ENCODE results near the gene NAP1L4.
"Not testable (repeated sequence)": the region's sequence is repeated elsewhere in the genome, so short reads cannot be mapped to it uniquely, and the experiment has no call there.

NAP1L4 gene

DNA sequence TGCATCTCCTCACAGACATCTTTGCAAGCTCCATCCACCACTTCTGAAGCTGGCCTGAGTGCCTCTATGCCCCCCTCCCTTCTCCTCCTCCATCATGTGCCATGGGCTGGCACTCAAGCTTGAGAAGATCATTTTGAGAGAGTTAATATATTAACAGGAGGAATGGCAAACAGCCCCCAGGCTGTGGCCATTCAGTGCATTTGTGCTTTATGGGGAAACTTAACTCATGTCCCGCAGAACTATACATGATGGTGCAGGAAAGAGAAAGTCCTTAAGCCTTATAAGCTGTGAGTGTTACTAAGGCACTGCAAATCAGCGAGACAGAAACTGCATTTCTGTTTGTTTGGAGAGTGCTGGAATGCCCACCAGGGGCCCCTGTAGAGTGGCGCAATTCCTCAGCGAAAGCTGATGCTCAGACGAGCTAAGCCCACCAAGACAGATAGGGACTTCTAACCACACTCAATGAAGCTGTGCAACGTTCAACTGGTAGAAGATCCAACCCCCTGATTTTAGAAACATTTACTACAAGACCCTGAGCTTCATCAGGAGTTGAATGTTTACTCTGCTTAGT, 36.1 kb downstream of the NAP1L4 start:
- no peak for DNase-seq

DNA sequence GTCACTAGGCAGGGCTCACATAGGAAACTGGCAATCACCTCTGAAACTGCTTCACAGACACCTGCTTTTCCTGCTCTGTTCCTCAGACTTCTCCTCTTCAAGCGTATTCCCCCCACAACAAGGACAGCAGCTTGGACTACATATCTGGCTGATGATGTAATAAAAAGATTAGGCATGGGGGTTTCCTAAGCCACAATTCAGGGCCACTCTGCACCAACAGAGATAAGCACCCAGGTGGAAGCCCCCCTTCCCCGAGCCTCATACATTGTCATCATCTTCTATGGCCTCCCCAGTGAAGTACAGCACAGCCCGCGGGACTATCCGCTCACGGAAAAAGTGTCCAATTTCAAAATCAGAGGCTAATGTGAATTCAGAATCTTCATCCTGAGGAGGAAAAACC, 37.9 kb downstream of the NAP1L4 start:
- no peak for DNase-seq

DNA sequence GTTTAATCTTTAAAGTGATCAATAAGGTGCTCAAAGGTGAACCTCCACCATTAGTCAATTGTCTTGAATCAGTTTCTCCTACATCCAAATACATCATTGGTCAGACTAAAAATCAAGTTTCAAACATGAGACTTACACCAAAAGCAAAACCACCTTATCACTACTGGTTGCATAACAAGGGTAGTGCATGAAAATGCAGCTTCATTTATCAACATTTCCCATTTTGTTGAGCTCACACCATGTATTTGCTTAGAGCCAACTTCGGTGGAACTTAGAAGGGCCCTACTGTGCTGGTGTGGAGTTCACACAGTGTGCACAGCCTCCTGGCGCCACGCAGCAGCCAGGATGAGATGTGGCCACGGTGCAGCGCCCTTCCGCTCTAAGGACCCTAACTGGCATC, 39.8 kb downstream of the NAP1L4 start:
- DNase-seq: no peak

DNA sequence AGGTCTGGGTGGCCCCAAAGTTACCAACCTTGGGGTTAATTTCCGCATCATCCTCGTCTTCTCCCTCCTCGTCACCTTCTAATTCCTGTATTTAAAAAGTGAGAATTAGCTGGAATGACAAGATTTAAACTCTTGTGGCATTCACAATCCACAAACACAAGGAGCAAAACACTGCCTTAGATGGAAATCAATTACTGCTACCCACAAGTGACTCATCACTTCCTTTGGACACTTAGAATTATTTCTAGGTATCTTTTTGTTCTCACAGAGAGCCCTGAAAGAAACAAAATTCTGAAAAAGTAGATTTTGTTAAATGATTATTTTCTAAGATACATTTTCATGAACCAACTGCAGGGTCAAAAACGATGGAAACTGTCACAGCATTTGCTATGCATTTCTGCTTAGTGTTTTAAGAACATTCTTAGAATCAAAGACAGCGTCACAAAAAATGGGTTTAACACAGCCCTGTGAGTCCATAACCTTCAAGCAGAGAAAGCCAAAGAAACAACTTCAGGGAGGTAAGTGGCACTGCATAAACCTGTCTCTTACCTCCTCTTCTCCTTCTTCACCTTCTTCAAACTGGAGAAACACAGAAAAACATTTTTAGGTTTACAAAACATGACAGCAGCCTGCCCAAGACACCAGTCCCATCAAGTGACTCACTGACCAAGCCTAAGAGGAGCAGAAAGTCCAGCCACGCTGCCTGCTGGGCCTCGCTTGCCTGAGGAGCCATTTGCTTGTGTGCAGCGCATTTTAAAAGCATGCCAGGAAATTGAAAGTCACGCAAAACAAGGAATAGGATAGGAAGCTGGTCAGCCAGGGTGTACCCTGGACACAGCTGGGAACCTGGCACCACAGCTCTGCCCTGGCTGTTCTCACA, 40.7 kb downstream of the NAP1L4 start:
- no peak for DNase-seq

- no peak for DNase-seq
Measured at GRCh38 chr11:2950825-2951224, 41.3 kb downstream of the NAP1L4 start.

DNA sequence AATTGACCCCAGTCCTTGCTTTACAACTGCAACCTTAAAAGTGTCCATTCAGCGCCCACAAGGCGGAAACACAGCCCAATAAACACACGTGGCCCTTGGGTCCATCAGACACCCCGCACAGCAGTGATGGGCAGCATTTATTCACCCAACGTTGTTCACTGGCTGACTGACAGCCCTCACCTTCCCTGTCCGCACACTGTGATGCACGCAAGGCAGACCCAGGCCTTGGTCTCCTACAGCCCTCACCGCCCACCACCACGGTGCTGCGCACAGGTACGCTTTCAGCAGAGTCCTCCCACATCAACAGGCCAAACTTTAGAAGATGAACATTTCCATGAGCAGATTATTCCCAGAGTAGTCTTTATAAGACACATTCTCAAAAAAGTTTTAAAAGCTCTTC, 42.2 kb downstream of the NAP1L4 start:
- DNase-seq: no peak

- no peak for DNase-seq
Measured at GRCh38 chr11:2947744-2948143, 44.4 kb downstream of the NAP1L4 start.

GRCh38 chr11:2945757-2946287, 46.3 kb downstream of the NAP1L4 start:
- DNase-seq: no peak

DNA sequence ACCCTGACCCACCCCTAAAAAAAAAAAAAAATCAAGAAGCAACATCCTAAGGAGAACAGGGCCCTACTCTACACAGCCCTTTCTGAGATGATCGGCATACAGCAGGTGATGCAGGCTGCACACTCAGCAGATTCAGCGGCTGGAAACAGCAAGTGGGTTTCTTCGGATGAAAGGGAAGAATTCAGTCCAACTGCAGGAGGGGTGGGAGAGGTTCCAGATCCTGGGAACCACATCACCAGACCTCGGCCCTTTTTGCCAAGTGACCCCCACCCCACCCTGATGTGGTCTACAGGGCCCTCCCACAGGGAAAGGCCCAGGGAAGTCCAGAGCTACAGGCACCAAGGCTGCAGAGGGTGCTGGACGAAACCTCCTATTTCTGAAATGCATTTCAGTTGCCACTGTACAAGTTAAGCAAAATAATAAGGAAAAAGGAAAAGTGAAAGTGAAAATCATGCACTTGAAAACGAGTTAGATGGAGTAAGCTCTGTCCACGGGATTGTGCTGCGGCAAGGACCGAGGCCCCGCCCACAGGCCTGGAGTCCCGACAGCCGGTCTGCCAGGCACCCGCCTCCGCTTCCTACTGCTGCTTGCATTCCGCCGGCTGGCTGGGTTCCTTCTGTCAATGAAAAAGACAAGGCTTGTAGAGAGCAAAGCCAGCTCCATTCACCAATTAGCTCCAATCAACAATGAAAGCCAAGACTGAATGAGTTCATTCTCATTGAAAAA, 46.9 kb downstream of the NAP1L4 start:
- peak; percentile 17 for DNase-seq

GRCh38 chr11:2944530-2944929, 47.6 kb downstream of the NAP1L4 start:
- no peak for DNase-seq

DNA sequence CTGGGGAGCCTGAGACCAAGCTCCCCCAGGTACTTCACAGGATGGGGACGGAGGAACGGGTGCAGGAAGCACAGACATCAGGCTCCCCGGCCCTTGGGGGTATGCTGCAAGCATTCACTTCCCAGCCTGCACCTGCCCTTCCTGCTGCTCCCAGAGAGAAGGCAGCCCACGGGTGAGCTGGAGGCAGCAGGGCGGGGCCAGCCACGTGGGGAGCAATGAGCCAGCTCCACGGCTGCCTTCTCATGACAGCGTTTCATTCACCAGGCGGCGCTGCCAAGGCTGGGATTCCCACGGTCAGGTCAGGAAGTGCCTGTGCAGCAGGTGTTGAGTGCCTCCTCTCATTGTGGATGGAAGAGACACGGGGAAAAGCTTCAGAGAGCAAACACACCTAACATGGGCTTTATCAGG, 48.4 kb downstream of the NAP1L4 start:
- DNase-seq: no peak

- DNase-seq: no peak
Measured at GRCh38 chr11:2942872-2943710, 49.0 kb downstream of the NAP1L4 start.

- DNase-seq: no peak
Measured at GRCh38 chr11:2942447-2942846, 49.7 kb downstream of the NAP1L4 start.

GRCh38 chr11:2940921-2941821, 51.0 kb downstream of the NAP1L4 start:
- DNase-seq: no peak

GRCh38 chr11:2940147-2940920, 51.8 kb downstream of the NAP1L4 start:
- no peak for DNase-seq

DNA sequence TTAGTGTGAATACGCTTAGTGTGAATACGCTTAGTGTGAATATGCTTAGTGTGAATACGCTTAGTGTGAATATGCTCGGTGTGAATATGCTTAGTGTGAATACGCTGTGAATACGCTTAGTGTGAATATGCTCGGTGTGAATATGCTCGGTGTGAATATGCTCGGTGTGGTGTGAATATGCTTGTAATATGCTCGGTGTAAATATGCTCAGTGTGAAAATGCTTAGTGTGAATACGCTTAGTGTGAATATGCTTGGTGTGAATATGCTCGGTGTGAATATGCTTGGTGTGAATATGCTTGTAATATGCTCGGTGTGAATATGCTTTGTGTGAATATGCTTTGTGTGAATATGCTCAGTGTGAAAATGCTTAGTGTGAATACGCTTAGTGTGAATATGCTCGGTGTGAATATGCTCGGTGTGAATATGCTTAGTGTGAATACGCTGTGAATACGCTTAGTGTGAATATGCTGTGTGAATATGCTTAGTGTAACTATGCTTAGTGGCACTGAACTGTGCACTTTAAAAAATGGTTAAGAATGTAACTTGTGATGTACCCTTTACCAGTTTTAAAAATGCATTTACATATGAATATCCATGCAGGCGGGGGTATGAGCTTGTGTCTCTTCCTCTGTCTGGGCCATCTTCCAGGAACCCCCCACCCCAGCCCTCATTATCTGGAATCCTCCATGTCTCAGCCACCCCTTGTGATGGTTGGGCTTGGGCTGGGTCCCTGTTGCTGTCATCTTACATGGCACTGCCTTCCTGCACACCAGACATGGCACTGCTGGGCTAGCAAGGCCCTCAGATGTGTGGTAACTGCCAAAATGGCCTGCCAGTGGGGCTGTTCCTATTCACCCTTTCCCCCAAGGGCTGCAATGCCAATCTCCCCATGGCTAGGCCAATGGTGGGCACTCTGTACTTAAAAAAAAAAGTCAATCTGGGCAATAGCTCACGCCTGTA, 53.4 kb downstream of the NAP1L4 start:
- not testable (repeated sequence) for DNase-seq

DNA sequence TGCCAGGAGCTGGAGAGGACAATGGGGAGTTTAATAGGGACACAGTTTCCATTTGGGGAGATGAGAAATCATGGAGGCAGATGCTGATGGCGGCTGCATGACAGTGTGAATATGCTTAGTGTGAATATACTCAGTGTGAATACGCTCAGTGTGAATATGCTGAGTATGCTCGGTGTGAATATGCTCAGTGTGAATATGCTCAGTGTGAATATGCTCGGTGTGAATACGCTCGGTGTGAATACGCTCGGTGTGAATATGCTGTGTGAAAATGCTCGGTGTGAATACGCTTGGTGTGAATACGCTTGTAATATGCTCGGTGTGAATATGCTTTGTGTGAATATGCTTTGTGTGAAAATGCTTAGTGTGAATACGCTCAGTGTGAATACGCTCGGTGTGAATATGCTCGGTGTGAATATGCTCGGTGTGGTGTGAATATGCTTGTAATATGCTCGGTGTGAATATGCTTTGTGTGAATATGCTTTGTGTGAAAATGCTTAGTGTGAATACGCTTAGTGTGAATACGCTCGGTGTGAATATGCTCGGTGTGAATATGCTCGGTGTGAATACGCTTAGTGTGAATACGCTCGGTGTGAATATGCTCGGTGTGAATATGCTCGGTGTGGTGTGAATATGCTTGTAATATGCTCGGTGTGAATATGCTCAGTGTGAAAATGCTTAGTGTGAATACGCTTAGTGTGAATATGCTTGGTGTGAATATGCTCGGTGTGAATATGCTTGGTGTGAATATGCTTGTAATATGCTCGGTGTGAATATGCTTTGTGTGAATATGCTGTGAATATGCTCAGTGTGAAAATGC, 54.3 kb downstream of the NAP1L4 start:
- DNase-seq: not testable (repeated sequence)

- DNase-seq: no peak
Measured at GRCh38 chr11:2934611-2935239, 57.4 kb downstream of the NAP1L4 start.

Measured in effector CD8-positive, alpha-beta T cell (primary cell).